NCI-H1417 (cell line): Measurements from ENCODE around the gene MERTK.
"Not testable (repeated sequence)": the region's sequence is repeated elsewhere in the genome, so short reads cannot be mapped to it uniquely, and the experiment has no call there.

ENCODE experiments used
- DNase-seq, 3 experiments: peaks; one replicate each; lab custom pipeline; 2025; lab: John Stamatoyannopoulos, UW

MERTK gene

DNA sequence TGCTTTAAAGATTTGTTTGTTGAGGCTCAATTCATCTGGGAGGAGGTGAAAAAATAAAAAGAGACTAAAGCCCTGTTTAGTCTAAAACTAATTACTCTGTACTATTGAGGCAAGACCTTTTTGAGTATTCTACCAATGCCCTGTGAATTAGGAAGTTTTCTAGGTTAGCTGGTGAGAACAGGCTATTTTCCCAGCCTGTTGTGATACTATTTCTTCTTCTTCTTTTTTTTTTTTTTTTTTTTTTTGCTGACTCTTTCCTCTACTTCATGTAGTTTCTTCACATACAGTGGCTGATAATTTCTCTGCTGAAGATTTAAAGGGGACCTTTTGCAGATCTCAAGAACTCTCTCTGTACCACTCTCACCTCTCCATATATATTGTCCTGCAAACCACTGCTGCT, 147.8 kb downstream of the MERTK start:
- no peak for DNase-seq

DNA sequence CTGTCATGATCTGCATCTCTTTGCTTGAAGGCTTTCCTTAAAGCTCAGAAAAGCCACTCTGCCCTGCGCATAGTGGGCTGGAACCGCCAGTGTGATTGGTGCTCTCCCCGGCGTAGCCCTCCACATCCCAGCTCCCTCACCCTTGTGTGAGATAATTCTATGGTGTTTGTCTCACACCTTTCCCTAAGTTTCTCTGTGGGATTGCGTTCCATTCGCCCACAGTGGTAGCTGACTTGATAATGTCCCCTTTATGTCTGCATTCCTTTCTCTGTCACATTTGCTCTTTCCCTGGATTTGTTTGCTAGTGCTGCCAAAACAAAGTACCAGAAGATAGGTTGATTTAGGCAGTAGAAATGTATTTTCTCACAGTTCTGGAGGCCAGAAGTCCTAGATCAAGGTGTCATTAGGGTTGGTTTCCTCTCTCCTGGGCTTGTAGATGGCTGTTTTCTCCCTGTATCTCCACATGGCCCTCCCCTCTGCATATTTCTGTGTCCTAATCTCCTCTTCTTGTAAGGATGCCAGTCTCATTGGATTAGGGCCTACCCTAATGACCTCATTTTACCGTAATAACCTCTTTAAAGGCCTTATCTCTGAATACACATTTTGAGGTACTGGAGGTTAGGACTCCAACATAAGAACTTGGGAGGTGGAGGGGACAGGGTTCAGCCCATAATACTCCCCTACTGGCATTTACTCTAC, 149.3 kb downstream of the MERTK start:
- DNase-seq = no peak

DNA sequence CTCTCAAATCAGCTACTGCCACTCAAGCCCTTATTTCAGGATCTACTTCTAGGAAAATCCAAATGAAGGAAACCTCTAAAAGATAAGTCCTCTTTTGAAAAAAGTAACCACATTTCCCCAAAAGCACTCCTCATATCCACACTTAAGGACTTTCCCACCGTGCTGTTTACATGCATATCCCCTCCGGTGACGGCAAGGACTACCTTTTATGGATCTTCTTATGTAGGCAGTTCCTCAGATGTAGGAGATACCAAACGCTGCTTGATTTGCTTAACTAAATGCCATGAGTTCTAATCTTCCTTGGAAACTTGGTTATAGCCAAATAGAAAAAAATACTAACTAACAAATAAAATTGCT, 149.8 kb downstream of the MERTK start:
- DNase-seq = no peak

DNA sequence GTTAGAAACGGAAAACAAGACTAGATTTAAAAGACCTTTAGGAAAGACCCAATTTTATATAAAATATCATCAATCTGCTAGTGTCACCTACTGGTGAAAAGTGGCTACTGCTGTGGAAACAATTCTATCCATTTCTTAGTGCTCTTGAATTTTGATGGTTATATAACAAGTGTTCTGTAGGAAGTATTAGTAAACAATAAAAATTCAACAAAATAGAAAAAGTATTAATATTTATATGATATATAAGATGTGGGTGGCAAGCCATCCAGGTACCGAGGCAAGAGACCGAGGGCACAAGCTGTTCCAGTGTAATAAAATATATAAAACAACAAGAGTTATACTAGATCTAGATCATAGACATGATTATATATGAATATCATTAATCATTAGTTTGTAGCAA, 150.5 kb downstream of the MERTK start:
- DNase-seq = peak; percentile 4 to 68 (median 47)

DNA sequence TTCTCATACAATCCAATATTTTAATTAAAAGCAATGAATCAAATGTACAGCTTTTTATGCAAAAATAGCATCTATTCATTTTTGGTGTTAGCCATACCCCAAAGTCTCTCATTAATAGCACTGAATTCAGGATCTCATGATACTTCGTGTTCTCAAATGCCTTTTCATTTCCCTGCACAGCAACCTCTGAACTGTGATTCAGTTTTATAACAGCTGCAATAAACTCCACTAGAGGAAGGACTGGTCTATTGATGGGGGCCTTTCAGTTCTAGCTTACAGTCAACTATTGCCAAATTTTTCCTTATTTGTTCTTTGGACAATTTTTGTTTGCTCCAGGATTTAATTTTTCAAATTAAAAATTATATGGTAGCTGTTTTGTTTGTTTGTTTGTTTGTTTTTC, 151.9 kb downstream of the MERTK start:
- no peak for DNase-seq

DNA sequence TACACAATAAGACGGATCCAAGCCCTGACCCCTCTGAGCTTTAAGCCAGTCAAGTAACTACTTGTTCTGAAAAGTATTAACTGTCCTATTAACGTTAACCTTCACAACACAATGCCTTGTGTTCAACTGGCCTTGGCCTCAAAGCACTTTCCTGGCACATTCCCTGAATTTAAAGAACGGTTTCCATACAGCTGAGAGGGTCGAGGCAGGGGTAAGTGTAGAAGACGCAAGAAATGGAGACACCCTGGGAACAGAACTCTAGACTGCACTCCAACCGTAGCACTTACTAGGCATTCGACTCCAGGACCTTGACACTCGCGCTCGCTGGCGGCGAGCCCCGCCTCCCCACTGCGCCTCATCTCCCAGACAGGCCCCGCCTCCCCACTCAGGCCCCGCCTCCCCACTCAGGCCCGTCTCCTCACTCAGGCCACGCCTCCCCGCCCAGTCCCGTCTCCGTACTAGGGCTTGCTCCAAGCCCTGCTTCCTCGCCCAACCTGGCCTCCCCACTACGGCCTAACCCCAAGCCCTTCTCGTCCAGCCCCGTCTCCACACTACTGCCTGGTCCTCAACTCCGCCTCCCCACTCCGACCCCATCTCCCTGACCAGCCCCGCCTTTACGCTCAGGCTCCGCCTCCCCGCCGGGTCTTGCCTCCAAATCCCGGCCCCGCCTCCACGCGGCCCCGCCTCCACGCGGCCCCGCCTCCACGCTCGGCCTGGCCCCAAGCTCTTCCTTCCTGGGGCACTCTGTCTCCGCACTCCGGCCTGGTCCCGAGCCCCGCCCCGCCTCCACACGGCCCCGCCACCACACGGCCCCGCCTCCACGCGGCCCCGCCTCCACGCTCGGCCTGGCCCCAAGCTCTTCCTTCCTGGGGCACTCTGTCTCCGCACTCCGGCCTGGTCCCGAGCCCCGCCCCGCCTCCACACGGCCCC, 155.8 kb downstream of the MERTK start:
- DNase-seq = peak; percentile 85 to 99 (median 99)

DNA sequence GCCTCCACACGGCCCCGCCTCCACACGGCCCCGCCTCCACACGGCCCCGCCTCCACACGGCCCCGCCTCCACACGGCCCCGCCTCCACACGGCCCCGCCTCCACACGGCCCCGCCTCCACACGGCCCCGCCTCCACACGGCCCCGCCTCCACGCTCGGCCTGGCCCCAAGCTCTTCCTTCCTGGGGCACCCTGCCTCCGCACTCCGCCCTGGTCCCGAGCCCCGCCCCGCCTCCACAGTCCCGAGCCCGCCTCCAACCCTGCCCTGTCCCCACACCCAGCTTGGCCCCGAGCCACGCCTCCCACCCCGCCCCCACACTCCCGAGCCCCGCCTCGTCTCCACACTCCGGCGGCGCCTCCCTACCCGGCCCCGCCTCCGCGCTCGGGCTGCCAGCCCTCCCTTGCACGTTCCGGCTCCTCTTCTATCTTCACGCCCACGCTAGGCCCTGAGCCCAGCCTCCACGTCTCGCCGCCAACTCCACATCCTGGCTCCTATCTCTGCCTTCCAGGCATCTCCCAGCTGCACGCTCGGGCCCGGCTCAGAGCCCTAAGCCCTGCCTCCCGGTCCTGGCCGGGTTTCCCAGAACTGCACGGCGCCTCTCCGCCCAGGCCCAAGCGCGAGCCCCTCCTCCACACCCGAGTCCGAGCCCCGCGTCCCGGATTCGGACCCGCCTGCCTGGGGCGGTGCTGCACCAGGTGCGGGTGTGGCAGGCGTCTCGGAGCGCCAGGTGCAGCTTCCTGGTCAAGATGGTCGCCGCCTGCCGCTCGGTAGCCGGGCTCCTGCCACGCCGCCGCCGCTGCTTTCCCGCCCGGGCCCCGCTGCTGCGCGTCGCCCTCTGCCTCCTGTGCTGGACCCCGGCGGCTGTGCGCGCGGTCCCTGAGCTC, 156.7 kb downstream of the MERTK start, which contains the start of gene TMEM87B:
TMEM87B (plus strand) TSS at position 423 of the 883 bp plus-strand sequence; CDS start at position 746, 323 bp downstream.
- peak; percentile 87 to 97 (median 94) for DNase-seq

DNA sequence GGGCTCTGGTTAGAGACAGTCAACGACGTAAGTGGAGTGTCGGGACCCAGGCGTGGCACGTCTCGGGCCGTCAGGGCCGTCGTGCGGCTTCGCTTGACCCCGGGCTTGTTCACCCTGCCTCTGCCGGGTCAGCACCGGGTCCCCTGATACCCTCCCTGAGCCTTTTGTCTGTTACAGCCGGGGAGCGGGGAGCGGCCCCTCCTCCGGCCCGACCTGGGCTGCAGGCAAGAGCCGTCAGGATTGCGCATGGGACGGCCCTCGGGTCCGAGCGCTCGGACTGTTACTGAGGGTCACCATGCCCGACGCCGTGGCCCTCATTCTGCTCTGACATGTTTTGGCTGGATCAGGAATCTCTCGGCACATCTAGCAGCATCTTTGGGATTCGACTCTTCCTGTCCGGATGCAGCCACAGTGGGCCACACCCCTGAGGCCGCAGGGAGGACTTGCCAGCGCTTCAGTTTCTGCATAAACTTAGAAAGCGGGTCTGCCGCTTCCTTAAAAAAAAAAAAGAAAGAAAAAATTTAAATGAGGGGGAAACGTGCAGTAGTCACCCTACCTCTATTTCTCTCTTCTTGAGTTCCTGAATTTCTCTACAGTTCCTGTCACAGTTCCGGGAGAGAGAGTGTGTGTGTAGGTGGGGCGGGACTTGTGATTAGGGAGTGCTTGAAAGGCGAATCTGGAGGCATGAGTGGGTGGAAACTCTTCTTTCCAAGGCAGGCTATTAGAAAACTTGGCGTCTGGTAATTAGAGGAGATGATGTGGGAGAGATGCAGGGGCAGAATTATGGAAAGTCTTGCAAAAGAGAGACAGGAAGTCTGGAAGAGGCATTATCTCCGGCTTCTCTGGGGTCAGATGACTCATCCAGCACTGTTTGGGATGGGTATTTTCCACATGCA, 157.6 kb downstream of the MERTK start:
- DNase-seq = peak; percentile 7 to 70 (median 49)

DNA sequence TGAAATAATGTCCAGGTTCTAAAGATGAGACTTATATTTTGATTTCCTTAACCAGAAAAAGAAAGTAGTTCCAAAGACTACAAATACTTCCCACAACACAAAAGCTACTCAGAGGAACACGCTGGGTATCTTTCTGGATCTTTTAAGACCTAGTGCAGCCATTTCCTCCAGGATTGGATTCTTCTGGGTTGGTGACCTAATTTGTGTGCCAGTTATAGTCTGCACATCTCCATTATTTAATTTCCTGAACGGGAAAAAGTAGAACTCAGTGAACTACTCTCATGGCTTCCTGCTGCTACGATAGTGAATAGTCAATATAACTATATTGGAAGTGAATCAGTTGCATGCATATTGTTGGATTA, 158.2 kb downstream of the MERTK start:
- DNase-seq = no peak

DNA sequence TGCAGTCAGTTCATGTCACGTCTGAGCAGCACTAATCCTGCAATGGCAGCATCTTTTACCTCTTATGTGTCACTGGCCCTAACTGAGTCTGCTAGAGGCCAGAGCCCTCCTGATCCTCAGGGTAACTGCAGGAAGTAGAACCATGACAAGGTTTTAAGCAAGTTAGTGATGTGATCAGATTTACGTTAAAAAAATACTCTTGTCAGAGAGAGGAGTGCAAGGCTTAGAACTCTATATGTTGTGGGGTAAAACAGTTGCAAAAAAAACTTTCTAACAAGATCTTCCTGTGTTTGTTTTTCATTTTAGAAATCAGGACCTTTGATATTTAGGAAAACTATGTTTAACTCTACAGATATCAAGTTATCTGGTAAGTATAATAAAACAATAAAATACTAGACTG, 161.3 kb downstream of the MERTK start:
- DNase-seq = no peak

DNA sequence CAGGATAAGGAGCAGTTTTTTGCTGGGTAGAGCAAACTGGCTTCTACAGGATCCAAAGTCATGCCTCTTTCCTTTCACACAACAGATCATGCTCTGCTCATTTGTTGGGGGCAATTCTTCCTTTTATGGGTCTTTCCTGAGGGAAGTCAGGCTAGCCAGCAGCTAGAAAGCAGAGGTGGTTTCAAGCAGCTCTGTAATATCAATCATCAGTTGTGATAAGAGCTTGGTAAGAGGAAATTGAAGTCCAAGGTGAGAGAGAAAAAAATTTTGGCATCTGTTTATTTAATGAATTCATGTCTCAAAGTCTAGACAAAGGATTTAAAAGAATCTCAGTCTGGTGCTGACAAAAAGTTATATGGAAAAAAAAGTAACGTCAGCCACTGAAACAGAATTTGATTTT, 162.9 kb downstream of the MERTK start:
- no peak for DNase-seq

DNA sequence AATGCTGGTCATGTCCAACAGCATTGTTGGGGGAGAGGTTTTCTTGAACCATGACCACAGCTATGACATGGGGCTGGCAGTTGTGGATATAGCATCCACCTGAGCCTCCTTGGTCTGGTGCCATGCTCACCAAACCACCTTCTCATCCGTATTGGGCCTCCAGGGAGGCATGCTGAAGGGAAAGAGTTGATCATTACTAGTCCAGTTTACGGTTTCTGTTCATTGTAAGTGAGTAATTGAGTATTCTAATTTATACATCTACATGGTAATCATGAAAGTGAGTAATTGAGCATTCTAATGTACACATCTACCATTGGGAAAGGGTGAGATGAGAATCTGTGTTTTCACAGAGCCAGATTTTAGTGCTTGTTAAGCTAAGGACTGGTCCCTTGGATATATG, 163.4 kb downstream of the MERTK start:
- no peak for DNase-seq

DNA sequence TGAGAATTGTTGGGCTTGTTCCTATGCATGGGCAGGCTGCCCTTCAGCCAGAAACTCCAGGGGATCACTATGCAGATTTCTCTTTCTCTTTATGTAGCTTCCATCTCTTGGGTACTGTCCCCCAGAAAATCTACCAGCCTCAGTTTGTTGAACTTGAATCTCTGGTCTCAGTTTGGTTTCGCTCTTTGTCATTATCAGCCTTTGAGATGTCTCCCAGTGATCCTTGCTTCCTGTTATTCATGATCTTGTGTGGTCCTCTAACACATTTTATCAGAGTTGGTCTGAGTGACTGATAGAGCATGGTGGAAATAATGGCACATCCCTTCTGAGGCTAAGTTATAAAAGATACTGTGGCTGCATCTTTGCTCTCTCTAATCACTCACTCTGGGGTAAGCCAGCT, 164.5 kb downstream of the MERTK start:
- DNase-seq = no peak

DNA sequence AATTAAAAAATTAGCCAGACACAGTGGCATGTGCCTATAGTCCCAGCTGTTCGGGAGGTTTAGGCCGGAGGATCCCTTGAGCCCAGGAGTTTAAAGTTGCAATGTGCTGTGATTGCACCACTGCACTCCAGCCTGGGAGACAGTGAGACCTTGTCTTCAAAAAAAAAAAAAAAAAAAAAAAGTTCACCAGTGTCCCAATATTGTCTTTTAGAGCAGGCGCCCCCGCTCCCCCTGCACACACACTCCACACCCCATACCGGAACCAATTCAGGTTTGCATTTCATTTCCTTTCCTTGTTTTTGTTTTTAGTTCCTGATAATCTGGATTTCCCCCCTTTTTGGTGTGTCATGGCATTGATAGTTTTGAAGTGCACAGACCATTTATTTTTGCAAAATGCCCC, 167.1 kb downstream of the MERTK start:
- no peak for DNase-seq

DNA sequence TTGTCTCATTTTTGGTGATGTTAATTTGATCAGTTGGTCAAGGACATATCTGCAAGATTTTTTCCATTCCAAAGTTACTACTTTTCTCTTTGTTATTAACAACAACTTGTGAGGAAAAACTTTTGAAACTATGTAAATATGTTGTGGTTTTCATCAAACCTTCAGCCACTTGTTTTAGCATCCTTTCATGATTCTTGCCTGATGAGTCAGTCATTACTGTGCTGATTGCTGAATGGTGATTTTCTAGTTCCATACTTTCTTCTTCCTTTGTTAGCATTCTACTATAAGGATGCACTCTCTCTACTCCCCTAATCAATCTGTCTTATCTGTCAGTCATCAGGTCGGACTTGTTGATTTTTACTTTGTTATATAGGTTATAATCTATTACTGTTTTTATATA, 167.6 kb downstream of the MERTK start:
- no peak for DNase-seq

DNA sequence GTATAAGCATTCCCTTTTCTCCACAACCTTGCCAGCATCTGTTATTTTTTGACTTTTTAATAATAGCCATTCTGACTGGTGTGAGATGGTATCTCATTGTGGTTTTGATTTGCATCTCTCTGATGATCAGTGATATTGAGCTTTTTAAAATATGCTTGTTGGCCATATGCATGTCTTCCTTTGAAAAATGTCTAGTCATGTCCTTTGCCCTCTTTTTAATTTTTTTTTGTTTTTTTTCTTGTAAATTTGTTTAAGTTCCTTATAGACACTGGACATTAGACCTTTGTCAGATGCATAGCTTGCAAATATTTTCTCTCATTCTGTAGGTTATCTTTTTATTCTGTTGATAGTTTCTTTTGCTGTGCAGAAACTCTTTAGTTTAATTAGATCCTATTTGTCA, 171.4 kb downstream of the MERTK start:
- DNase-seq = not testable (repeated sequence)

DNA sequence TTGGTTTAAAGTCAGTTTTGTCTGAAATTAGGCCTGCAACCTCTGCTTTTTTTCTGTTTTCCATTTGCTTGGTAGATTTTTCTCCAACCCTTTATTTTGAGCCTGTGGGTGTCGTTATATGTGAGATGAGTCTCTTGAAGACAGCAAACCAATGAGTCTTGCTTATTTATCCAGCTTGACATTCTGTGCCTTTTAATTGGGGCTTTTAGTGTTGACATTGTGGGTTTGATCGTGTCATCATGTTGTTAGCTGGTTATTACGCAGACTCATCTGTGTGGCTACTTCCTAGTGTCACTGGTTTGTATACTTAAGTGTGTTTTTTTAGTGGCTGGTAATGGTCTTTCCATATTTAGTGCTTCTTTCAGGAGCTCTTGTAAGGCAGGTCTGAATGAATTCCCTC, 175.5 kb downstream of the MERTK start:
- DNase-seq = no peak

DNA sequence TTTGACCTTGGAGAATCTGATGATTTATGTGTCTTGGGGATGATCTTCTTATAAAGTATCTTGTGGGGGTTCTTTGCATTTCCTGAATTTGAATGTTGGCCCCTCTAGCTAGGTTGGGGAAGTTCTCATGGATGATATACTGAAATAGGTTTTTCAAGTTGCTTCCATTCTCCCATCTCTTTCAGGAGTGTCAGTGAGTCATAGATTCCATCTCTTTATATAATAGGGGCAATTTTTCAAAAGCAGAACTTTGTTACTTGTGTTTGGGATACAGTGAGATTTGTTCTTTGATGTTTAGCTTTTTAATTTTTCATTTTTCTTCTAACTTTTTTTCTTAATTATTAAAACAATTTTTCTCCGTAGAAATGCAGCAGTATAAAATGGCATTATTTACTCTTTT, 176.1 kb downstream of the MERTK start:
- DNase-seq = no peak

DNA sequence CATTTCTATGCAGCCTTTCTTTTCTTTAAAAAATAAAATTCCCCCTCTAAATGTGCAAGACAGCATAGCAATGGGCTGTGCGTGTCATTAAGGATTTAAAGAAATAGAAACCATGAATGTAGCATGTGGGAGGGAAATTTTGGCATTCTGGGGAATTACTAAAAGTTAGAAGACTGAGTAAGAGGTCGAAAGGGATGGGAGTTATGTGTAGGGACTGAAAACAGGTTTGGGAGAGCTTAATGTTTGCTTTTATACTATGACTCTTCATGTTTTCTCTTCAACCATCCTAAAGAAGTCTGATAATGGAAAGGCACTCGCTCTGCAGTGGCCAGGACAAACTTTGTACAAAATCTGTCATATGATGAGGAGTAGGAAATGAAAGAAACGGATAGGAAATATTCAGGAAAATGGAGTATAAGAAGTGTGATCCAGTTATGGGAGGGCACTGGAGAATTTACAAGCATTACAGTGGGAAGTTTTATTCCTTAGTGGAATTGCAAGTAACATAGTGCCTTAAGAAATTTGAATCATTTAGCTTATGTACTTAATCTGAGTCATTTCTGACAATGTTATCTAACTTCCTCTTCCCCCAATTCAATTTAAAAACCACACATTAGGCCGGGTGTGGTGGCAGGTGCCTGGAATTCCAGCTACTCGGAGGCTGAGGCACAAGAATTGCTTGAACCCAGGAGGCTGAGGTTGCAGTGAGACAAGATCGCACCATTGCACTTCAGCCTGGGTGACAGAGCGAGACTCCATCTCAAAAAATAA, 177.3 kb downstream of the MERTK start:
- no peak for DNase-seq

DNA sequence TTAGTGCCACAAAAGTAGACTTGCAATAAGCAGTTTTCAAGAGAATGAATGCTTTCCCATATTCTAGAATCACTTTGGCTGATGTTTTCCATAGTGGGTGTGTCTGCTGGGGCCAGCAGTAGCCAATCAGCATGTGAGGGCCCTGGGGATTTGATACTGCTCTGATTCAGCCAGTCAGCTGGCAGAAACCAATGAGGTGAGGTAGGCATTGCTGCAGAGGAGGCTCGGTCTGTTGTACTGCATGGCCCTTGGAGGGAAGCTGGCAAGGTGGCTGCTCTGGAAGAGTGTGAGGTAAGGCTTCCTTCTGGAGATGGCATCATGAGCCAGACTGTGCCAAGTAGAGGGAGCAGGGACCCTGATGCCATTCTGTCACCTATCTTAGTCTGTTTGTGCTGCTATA, 179.4 kb downstream of the MERTK start:
- no peak for DNase-seq
